HL-60/S4 treated with phorbol 12-myristate 13-acetate at 8.2 ng/mL for 4 days and 3 days (cell line): ENCODE data around the gene PUM1.

Source experiments
- in situ Hi-C: fragments of 300-500 bp; cut with MboI; formaldehyde crosslinking; loops from 2 replicates; pipeline ENCODE4 v1.15.0; 2022; ENCODE audit warnings: low sequenced_read_pairs

The PUM1 gene

DNA sequence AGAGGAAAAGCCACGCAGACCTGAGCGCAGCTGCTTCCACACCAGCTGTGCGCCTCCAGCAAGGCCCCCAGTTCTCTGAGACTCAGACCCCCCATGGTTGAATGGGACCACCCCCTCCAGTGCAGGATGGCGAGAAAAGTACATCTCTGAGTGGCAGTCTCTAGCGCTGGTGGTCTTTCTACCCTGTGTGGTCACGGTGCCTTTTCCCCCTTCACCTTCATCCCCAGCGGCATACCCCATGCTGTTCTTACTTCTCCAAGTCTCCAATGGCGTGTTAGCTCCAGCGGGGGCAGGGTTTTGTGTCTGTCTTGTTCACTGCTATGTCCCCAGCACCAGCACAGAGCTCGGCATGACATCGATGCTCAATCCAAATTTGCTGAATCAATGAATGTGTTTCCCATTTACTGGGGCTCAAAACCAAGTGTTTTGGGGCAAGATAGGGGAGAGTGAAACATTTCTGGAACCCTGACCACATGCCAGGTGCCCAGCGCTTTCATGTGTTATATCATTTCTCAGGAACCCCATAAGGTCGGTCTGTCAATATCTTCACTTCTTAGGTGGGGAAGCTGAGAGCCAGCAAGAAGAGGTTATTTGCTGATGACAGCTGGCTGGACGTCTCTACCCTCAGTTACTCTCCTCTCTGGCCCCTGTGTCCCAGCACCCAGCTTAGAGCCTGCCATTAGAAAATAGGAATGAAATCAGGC, 156.0 kb downstream of the PUM1 start:
- in situ Hi-C loops, result loop anchor here (5.0 kb wide), 1 partner anchor 122 kb away; no protein-coding TSS in a partner anchor

DNA sequence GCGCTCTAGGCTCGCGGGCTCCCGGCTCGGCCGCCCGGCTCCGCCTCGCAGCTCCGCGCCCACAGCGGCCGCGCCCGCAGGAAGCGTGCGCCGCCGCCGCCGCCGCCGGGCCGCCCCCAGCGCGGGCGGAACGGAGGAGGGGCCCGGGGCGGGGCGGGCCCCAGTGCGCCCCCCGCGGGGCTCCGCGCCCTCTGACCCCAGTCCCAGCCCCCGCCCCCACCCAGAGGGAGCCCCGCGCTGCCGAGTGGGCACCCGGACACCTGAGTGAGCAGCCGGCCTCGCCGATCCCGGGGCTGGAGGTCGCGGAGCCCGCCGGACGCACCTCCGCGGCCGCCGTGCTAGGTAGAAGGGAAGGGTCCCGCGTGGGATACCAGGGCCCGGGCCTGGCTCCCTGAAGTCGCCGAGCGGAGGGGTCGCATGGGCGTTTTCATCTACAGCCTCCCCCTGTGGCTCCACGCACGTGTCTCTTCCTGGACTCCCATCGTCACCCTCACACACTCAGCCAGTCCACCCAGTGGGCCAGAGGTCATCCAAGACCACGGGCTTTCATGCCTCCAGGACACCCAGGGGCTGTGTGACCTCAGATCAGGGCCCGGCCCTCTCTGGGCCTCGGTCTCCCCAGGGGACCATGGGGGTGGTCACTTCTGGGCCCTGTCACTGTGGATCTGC, 156.7 kb downstream of the PUM1 start, which contains the start of gene SDC3:
Gene SDC3 (minus strand): TSS at position 63 of the 669 bp plus-strand sequence. CDS start 172 bp downstream, outside the sequence.
- in situ Hi-C loops, result no loop called here

DNA sequence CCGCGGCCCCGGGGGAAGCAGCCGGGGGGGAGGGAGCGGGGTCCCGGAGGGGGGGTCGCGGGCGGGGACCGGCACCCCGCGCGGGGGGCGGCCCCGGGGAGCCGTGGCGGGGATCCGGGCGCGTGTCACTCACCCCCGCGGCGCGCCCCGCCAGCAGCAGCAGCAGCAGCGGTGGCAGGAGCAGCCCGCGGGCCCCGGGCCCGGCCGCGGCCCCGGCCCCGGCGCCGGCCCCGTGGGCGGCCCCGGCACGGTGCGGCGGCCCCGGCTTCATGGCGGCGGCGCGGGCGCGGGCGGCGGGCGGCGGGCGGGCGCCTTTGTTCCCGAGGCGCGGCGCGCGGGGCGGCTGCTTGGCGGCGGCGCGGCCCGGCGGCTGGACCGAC, 157.2 kb downstream of the PUM1 start:
- in situ Hi-C loops, result no loop called here

DNA sequence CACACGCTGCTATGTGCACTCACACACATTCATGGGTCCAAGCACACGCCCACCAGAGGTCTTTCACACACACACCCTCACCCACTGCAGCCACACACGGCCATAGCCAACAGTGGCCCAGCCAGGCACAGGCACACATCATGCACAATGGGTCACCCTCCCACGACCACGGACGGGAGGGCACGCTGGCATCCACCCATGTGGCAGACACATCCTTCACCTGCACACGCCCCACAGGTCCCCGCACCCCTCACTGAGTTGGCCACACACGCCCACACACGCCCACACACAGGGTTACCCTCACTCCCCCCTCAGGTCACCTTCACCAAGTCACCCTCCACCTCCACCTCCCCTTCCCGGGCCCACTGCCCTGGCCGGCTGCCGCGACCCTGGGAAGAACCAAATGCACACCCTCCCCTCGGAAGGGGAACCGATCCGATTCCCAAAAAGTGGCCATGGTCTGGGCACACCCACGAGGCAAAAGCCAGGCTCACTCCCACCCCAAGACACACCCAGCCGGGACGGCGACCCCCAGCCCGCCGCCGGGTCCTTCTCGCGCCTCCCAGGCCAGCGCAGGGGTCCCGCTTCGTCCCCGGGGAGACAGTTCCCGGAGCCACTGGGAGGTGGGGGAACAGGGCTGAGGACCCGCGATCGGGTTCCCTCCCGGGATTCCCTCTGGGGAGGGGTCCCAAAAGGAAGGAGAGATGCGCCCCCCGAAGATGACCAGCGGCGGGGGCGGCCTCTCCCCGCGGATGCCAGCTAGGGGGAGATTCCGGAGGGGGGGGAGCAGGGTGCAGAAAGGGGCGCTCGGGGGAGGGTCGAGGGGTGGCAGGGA, 157.8 kb downstream of the PUM1 start:
- in situ Hi-C loops, result no loop called here

DNA sequence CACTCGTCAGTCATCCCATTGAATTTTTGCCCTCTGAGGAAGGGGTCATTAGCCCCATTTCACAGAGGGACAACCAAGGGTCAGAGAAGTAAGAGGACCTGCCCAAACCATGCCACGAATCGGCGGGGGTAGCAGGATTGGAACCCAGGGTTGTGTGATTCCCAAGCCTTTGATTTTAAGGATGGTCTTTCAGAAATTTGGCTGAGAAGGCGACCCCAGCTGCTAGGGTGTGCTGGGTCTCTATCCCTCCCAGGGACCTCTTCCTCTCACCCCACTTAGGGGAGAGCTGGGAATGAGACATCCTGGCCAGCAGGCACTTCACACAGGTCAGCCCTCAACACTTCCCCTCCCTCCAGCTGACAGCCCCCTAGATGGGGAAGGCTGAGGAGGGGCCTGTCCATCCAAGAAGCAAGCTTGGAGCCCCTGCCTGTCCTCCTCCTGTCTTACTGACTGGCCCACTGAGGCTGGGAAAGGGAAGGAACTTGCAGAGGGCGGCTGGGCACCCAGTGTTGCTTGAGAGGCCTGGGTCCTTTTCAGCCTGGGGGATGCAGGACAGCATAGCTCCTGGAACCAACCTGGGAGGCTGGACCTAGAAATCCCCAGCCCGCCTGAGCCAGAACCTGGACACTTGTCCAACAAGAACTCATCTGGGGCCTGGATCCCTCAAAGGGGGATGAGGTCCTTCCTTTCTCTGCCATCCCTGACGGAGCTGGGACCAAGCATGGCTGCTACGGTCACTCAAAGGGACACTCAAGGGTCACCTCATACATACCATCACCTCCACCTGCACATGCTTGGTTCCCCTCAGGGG, 158.7 kb downstream of the PUM1 start:
- in situ Hi-C loops, result no loop called here

DNA sequence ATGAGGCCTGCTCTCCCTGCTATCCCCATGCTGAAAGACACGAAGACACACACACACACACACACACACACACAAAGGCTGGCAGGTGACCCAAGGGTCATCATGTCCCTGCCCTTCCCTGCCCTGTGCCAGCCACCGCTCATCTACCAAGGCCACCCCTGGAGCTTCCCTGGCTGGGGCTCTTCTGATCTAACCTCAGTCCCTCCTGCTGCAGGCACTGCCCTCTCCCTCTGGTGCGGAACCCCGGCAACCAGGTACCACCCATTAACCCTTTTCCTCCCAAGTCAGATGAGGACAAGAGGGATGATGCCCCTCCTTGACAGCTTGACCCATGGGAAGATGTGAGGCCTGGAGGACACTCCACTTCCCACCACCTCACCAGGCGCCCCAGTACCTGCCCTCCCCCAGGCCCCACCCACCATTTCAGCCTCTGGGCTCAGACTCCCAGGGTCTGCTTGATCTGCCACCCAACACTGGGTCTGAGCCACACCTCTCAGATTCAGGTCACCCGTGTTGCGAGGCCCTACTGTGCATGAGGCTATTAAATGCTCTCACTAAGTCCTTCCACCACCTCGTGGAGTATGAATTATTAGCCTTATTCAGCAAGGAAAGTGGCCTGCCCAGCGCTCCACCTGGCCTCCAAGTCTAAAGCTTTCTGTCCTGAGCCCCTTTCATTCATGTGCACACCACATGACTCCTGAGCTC, 159.4 kb downstream of the PUM1 start:
- in situ Hi-C loops, result no loop called here

DNA sequence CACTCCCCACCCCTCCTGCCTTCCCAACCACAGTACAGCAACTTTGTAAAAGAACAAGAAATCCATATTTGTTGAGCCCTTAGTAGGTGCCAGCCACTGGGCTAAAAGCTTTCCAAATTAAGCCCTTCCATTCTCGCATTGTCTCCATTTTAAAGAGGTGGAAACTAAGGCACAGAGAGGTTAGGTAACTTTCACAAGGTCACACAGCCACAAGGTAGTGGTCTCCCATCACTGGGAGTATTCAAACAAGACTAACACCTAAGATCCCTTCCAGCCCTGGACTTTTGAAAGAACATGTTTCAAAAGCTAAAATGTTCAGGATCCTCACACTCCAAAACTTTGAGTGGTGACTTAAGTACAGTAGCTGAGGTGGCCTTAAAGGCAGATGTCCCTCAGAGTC, 160.1 kb downstream of the PUM1 start:
- in situ Hi-C loops, result no loop called here

DNA sequence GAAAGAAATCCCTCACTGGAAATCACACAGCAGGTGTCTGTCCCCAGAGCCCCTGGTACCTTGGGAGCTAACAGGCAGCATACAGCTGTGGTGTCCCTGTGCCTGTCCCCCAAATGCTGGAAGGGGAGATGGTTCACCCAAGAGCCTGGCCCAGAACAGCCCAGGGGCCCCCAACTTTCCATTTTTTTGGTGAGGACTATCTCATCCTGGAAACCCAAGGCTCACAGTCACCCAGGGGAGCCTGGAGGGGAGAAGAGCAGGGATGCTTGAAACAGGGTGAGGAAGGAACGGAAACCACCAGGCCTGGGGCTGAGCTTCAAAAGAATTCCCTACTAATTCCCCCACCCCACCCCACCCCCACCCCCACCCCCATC, 160.6 kb downstream of the PUM1 start:
- in situ Hi-C loops, result no loop called here

DNA sequence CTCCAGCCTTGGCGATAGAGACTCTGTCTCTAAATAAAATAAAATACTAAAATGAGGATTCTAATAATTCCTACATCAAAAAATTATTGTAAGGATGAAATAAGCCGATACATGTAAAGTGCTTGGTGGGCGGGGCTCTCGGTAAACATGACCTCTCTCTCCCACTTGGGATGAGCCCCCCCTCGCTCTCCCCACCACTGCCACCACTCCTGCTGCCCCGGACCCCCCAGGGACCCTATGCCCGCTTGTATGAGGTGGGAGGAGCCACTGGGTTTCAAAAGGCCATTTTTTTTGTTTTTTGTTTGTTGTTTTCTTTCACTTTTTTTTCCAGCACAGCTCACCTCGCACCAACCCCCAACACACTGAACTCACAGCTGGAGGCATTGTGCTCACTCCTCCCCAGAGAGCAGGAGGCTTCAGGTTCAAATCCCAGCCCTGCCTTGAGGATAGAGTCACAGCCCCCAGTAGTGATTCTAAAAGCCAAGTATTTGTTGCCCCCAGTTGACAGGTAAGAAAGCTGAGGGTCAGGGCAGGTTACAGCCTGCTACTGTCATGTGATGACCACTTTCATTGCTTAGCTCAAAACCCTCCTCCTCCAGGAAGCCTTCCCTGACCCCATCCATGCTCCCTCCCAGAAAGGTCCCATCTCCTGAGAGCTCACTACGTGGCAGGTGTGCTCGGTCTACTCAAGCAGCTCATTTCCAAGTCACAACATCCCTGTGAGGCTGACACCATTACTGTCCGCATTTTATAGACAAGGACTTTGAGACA, 161.1 kb downstream of the PUM1 start:
- in situ Hi-C loops, result no loop called here

DNA sequence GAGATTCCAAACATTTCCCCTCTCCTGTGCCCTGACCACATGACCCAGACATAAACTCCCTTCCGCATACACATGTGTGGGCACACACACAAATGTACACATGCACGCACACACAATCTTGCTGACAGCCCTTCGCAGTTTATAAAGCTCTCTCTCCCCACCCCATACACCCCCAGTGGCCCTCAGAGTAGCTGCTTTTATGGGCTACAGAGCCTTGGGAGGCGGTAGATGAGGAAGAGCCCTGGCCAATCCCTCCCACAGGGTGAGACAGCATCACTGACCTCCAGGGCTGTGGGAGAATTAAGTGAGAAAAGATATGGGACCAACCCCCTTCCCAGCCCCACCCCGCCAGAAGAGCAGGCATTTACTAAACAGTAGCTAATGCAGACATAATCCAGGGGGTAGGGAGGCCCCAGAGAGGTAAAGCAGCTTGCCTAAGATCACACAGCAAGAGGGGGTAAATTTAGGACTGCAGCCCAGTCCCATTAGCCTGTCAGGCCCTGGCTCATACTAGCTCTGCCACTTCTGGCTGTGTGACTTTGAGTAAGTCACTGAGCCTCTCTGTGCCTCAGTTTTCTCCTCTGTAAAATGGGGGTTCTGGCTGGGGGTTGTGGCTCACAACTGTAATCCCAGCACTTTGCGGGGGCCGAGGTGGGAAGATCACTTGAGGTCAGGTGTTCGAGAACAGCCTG, 162.0 kb downstream of the PUM1 start:
- in situ Hi-C loops, result no loop called here

DNA sequence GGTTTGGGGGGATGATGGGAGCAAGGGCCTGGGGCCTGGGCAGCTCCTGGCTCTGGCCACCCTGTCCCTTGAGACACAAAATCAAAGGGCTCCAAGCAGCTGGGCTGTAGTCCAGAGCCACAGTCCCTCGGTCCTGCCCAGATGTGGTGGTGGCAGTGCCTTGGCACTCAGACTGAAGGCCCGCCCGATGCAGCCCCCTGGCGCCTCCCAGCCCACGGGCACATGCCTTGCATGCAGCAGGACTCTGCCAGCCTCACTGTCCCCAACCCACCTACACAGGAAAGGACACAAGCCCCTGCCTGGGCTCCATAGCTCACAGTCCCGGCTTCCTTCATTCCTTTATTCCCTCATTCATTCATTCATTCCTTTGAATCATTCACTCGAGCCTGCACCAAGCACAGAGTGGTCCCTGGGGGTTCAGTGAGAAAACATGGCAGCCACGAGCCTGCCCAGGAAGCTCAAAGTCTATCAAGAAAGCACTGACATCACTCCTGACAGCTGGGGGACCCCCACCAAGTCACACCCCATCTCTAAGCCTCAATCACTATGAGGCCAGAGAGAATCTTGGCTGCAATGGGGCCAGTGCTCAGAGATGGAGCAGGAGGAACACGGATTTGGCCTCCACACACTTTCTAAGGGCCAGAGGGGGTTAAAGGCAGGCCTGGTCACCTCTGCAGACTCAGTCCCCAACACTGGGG, 162.8 kb downstream of the PUM1 start:
- in situ Hi-C loops, result no loop called here

DNA sequence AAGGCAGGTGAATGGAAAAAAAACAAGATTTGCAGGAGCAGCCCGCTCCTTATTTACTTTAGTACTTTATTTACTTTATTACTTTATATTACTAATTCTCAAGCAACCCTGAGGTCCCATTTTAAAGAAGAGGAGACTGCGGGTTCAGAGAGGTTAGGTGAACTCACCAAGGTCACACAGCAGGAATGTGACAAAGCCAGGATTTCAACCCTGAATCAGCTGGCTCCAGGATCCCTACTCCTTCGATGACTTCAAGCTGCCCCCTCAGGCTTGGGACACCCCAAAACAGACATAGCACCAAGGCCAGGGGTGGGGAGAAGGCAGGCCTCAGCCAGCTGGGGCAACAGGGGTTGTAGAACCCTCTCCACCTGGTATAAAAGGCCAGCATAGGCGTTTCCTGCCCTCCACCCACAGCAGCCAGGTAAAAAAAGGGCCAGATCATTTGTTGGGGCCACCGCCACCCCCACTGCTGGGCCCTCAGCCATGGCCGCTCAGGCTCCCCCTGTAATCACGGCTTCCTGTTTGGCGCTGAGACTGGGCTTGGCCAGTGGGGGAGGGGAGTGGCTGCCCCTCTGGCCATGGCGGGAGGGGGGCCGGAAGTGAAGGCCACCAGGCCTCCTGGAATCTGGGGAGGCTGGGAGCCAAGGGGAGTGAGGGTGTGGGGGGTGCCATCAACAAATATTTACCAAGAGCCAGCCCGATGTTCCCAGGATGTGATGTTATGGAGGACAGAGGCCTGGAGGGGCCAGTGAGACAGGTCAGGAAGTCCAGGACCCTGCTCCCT, 163.5 kb downstream of the PUM1 start:
- in situ Hi-C loops, result no loop called here

DNA sequence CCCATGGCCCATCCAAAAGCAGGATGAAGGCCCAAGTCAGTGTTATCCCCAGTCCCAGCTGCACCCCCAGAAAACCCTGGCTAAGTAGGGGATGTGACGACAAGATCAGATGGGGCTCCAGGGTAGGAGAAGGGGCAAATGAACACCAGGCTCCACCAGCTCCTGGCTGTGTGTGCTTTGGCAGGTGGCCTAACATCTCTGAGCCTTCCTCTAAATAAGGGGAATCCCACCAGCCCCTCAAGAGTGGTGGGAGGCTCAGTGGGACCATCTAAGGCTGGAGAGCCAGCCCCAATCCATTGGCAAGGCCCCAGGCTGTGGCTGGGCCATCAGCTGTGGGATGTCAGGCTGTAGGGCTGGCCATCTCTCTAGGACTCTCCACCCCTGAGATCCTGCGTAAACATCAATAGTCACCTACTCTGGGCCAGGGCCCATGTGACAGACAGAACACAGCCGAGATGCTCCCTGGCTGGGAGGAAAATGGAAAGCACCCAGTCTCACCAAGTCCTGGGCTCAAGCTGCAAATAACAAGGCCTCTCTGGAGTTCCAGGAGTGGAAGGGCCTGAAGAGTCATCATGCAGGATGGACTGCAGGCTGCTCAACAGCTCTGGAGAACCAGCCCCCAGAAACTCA, 164.5 kb downstream of the PUM1 start:
- in situ Hi-C loops, result no loop called here

DNA sequence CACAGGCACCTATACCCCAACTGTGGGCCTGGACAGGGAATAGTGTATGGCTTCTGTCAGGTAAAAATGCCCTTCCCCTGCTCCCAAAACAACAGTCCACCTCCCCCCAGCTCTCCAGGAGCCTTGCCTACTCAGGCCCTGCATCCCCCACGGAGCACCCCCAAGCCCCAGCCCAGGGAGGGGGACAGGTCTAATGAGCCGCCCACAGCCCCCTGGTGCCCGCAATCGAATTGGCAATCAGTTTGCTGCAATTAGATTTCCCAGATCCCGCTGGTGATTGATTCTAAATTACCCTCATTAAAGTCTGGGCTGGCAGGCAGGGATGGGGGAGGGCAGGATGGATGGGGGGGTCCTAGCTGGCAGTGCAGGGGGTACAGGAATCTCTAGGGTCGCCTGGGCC, 165.0 kb downstream of the PUM1 start:
- in situ Hi-C loops, result no loop called here

DNA sequence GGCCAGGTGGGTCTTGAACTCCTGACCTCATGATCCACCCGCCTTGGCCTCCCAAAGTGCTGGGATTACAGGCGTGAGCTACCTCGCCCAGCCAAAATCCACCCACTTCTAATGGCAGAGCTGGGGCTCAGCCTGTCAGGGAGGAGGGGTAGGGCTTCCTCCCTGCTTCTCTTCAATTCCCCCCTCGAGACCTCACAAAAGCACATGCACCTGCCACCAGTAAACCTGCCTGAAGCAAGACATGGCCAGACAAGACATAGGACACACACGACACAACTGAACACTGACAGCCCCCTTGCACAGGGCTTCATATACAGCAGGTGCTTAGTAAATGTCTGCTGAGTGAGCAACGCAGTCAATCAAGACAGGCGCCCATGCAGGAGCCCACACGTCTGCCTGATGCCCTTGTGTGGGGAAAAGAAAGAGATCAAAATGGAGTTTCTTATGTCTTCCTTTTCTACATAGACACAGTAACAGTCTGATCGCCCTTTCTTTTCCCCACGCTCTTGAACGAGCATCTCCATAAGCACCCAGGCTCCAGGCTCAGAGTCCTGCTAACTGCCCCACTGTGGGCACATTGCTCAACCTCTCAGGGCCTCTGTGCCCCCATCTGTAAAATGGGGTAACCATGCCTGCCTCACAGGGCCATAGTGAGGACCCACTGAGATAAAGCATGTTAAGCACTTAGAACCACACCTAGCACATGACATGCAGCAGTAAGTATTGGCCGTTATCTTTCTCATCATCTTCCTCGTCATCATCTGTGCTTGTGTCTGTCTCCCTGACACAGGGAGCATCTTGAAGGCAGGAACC, 165.7 kb downstream of the PUM1 start:
- in situ Hi-C loops, result no loop called here
